ENCODE data around the gene LPA.

The LPA gene

GRCh38 chr6:160520043-160520904 lies 143.8 kb downstream of the LPA start:
- peak overlapping the region; percentile 73 for H3K4me3 ChIP-seq (ENCODE audit: low read length)
- DNase-seq (ENCODE audit: low read depth) = peak; percentile 60
- TF ChIP-seq CTCF (conservative IDR thresholded peaks at IDR 0.05; ENCODE audit: low read length) = no peak; the same call in 1 of the 2 replicates

GRCh38 chr6:160519603-160520042 lies 144.5 kb downstream of the LPA start:
- DNase-seq (ENCODE audit: low read depth) = no peak
- TF ChIP-seq CTCF (conservative IDR thresholded peaks at IDR 0.05; ENCODE audit: low read length) = peak; percentile 94
- H3K4me3 ChIP-seq (ENCODE audit: low read length) = peak overlapping the region; percentile 73

- H3K4me3 ChIP-seq (ENCODE audit: low read length) = no peak overlapping the region
- no peak for DNase-seq (ENCODE audit: low read depth)
These were observed 144.9 kb downstream of the LPA start for GRCh38 chr6:160519133-160519532.

GRCh38 chr6:160513836-160514235 lies 150.2 kb downstream of the LPA start:
- H3K4me3 ChIP-seq (ENCODE audit: low read length) = no peak overlapping the region
- no peak for DNase-seq (ENCODE audit: low read depth)
- TF ChIP-seq CTCF (conservative IDR thresholded peaks at IDR 0.05; ENCODE audit: low read length) = no peak

More at GRCh38 chr6:160519133-160519532, 144.9 kb downstream of the LPA start:
- TF ChIP-seq CTCF (conservative IDR thresholded peaks at IDR 0.05; ENCODE audit: low read length) = no peak

GRCh38 chr6:160510976-160511617 lies 153.0 kb downstream of the LPA start:
- H3K4me3 ChIP-seq (ENCODE audit: low read length) = no peak overlapping the region
- DNase-seq (ENCODE audit: low read depth) = no peak
- TF ChIP-seq CTCF (conservative IDR thresholded peaks at IDR 0.05; ENCODE audit: low read length) = no peak

GRCh38 chr6:160510199-160510598 lies 153.9 kb downstream of the LPA start:
- peak; percentile 20 for DNase-seq (ENCODE audit: low read depth)
- no peak for TF ChIP-seq CTCF (conservative IDR thresholded peaks at IDR 0.05; ENCODE audit: low read length)
- H3K4me3 ChIP-seq (ENCODE audit: low read length) = no peak overlapping the region

All from AG10803 (cell line).